Stimulated activated CD8-positive, alpha-beta memory T cell treated with anti-CD3 and anti-CD28 coated beads, Interleukin-15, amount 100 ng/mL, for 48 hours (primary cell): ENCODE measurements around the gene CGN.
"Not testable (repeated sequence)": the region's sequence is repeated elsewhere in the genome, so short reads cannot be mapped to it uniquely, and the experiment has no call there.

Experiments used
- DNase-seq, 2 donors: peaks; one replicate each; pipeline ENCODE4 v3.0.0-alpha.2; 2020; ENCODE audit warnings: low read depth in 2 of 2

Gene CGN

DNA sequence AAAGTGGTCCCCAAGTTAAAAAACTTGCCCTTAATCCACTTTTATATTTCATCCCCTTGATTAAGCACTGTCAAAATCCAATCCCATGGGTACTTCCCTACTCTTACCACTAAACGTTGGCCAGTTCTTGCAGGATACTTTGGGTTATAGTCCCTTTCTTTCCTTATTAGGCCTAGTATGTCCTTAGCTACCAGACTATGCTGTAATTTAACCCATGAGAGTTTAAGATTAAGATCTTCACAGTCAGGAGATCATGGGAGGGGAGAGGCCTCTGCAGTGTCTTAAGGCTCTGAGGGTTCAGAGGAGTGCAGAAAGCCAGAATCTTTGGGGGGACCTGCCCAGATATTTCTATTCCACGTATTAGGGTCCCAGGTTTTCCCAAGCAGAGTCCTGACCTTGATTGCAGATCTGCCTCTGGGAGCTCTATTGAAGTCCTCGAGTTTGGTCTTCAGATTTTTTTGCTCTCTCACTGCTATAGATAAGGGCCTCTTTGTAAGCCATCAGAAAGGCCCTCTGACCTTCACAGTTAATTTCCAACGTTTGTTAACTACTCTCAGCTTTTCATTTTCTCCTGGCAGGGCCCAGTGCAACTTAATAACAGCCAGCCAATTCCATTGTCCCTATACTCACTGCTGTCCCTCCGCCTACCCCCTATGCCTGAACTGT is 9.0 kb upstream of the CGN start:
- DNase-seq, result no peak

DNA sequence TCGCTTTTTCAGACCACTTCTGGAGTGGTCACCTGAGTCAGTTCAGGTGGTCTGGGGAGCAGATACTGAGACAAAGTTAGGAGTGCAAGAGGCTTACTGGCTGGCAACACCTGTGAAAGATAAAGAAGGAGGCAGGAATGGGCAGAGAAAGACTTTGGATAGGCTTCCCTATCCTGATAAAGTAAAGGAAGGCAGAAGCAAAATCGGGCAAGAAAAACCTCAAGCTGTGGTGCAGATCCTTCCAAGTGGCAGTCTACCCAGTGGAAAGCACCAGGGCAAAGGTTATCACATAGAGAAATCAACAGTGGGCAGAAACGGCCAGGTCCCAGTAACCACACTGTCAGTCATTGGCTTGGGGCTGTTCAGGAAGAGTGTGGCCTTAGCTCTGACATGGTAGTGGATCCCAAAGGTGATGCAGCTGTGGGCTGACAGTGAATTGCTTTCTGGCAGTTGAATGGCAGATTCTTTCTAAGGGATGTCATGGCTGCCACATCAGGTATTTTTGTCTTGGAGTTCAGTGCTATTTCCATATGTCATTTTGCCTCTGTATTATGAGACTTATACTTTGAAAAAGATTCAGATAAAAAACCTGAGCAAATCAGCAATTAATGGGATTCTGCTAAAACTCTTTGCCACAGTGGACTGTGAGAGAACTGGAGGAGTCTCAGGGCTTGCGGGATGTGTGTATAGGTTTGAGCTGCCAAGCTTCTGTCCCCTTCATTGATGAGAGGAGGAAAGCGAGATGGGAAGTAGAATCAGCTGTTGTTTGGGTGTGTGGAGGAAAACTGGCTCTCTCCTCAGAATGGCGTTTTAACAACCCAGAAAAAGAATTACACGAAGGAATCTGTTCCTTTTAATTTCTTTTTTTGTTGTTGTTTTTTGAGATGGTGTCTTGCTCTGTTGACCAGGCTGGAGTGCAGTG is 8.1 kb upstream of the CGN start:
- no peak for DNase-seq

DNA sequence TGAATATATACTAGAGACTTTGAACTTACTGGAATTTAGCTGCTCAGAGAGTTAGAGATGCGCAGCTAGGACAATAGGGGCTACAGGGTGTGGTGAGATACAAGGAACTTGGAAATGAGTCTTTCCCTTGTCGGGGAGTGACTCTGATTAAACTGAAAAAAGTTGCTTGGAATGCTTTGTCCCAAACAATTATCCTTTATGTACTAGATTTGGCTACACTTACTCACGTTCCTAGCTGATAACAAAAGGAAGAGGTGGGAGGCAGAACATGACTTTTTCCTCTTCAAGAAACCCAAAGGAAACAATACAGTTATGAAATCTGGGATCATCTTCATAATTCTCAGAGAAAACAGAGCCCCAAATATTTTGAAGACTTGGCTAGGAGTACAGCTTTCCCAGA is 6.9 kb upstream of the CGN start:
- DNase-seq, result no peak

- no peak for DNase-seq
Observed at GRCh38 chr1:151504759-151505158, 6.4 kb upstream of the CGN start.

DNA sequence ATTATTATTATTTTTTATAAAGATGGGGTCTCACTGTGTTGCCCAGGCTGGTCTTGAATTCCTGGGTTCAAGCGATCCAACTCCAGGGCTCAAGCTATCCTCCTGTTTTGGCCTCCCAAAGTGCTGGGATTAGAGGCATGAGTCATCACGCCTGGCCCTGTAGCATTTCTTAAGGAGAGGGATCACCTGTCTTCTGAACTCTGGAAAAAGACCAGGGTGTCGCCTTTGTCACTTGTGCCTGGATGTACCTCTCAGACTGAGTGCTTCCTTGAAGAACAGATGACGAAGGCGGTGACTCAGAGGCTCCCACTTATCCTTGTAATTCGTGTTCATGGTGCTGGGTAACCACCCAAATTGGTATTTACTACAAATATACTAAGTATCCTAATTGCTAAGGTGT is 2.4 kb upstream of the CGN start:
- DNase-seq, result no peak

DNA sequence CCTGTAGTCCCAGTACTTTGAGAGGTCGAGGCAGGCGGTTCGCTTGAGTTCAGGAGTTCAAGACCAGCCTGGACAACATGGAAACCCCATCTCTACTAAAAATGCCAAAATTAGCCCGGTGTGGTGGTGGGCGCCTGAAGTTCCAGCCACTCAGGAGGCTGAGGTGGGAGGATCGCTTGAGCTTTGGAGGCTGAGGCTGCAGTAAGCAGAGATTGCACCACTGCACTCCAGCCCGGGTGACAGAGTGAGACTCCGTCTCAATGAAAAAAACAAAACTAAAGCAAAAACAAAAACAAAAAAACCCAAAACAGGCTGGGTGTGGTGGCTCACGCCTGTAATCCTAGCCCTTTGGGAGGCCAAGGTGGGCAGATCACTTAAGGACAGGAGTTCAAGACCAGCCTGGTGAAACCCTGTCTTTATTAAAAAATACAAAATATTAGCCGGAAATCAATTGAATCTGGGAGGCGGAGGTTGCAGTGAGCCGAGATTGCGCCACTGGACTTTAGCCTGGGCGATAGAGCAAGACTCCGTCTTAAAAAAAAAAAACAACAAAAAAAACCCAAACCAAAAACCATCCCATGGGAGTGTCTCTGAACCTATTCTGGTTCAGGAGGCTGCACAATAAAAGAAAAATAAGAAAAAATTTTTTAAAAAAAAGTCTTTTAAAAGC is 1.7 kb upstream of the CGN start:
- no peak for DNase-seq

DNA sequence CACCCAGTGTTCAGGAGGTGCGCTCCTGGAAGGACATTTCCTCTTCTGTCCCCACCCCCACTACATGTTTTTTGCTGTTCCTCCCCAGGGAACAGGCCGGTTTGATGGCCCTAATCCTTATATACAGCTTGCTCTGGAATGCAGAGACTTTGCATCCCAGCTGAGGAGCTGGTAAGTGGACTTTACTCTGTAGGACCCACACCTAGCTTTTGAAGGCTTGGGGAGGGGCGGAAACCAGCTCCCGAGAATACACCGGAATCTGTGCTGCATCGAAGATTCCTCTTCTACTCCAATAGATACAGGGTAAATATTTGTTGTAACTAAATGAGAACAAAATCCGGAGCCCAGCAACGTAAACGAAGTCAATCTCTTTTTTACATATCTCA is 1.2 kb upstream of the CGN start:
- no peak for DNase-seq

DNA sequence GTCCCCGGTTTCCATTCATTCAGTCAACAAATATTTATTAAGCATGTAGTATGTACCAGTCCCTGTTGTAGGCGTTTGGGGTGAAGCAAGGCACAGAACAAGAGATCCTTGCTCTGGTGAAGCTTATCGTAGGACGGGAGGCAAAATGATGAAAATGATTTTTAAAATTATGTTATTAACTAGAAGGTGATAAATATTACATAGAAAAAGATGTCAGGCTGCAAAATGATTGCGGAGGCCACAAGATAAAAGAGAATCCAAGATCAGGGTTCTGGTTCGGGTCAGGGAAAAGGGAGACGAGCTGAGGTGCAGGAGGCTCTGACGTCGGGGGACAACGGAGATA is 602 bp upstream of the CGN start:
- DNase-seq, result no peak

GRCh38 chr1:151511636-151512215 is 539 bp downstream of the CGN start:
- no peak for DNase-seq

- DNase-seq, result no peak
Observed at GRCh38 chr1:151512326-151512725, 1.1 kb downstream of the CGN start.

DNA sequence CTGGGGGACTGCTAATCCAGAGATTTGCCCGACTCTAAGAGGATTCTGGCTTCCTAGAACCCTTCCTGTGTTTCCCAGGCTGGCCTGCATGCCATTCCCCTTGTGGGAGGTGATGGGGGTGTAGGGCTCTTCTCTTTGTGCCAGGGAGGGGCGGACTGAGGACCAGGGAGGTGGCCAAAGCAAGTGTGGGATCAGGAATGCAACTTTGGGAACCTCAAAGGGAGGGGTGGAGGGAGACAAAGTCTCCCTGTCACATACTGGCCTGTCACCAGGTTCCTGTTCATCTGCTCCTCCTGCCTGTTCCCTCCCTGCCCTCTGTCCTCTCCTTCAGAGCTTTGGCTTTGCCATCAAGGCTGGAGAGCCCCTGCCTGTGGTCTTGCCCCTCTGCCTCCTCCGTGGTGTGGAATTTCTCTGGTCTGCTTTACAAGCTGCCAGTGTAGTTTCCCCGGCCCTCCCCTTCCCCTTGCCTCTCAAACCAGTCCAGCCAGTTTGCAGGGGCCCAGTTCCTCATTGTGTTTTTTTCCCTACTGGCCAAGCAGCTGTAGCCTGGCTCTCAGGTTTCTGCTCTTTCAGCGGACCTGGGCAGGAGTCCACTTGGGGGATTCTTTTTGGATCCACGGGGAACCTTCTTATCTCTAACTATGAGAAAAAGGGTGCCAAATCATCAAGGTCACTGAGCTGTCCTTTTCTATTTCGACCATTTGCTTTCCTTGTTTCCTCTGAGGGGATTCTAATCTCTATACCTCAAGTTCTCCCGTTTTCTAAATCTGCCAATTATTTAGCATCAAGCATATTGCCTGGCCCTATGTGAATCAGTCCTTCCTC is 1.8 kb downstream of the CGN start:
- DNase-seq, result no peak

GRCh38 chr1:151513626-151514121 is 2.5 kb downstream of the CGN start:
- no peak for DNase-seq

GRCh38 chr1:151514366-151514765 is 3.2 kb downstream of the CGN start:
- no peak for DNase-seq

GRCh38 chr1:151515265-151515664 is 4.1 kb downstream of the CGN start:
- no peak for DNase-seq

DNA sequence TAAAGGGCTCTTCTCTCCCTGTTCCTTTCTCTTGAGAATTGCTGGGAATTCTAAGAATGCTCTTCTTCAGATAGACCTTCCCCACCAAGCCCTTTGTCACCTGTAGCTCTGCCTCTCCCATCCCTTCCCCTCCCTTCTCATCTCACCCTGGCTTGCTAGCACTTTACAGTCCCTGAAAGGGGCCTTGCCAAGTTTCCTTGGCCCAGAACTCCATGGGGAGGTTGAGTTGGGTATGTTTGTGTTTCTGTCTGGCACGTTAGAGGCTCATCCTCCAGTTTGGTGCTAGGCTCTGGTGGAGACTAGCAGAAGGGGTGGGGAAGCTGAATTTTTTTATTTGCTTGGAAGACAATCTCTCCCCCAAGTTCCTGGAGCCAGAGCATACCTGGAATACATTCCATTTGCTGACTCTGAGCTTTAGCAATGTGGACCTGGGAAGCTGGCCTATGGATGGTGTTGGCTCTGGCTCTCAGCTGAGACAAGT is 4.9 kb downstream of the CGN start:
- DNase-seq, result no peak

DNA sequence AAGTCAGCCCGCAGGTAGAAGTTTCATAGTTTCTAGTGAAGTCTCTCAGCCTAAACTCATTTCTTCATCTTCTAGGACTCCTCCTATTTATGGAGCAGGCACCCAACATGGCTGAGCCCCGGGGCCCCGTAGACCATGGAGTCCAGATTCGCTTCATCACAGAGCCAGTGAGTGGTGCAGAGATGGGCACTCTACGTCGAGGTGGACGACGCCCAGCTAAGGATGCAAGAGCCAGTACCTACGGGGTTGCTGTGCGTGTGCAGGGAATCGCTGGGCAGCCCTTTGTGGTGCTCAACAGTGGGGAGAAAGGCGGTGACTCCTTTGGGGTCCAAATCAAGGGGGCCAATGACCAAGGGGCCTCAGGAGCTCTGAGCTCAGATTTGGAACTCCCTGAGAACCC is 7.2 kb downstream of the CGN start:
- DNase-seq, result no peak

DNA sequence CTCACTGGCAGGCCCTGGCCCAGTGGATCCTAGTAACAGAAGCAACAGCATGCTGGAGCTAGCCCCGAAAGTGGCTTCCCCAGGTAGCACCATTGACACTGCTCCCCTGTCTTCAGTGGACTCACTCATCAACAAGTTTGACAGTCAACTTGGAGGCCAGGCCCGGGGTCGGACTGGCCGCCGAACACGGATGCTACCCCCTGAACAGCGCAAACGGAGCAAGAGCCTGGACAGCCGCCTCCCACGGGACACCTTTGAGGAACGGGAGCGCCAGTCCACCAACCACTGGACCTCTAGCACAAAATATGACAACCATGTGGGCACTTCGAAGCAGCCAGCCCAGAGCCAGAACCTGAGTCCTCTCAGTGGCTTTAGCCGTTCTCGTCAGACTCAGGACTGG is 7.7 kb downstream of the CGN start:
- DNase-seq, result no peak

GRCh38 chr1:151519667-151520066 is 8.5 kb downstream of the CGN start:
- DNase-seq, result no peak

GRCh38 chr1:151520359-151520758 is 9.2 kb downstream of the CGN start:
- DNase-seq, result no peak

- not testable (repeated sequence) for DNase-seq
Observed at GRCh38 chr1:151522427-151522826, 11.2 kb downstream of the CGN start.

- no peak for DNase-seq
Observed at GRCh38 chr1:151523326-151523725, 12.1 kb downstream of the CGN start.
